GM23338 (cell line): ENCODE measurements around the gene GJD2. TPM values are rescaled to one million over a fixed set of nuclear protein-coding genes. Genes with fewer than 3 reads are reported as not detected.

Experiments used
- ATAC-seq: fragments of 200-7000 bp; cut with Tn5 transposase; 3 replicates; pipeline ENCODE4 v1.9.1; 2020
- DNase-seq: peaks from one replicate; pipeline ENCODE4 v3.0.0-alpha.2; 2015; ENCODE audit warnings: low spot score
- H2AFZ ChIP-seq: fragments of 200-600 bp; sonication (generic); 2 replicates; pipeline ENCODE4 v1.8.0; 2016; ENCODE audit warnings: antibody characterized with exemption, mild to moderate bottlenecking, moderate library complexity
- H3F3A ChIP-seq: fragments of 200-600 bp; sonication (generic); replicated peaks from 2 replicates; pipeline ENCODE4 v1.8.0; 2017; ENCODE audit warnings: antibody characterized with exemption, mixed run types, low read depth
- H3K27ac ChIP-seq: fragments of 200-600 bp; sonication (generic); 2 replicates; pipeline ENCODE4 v1.6.1; 2016; ENCODE audit warnings: low read depth
- H3K27me3 ChIP-seq: fragments of 200-600 bp; sonication (generic); 2 replicates; pipeline ENCODE4 v1.8.0; 2016; ENCODE audit warnings: mild to moderate bottlenecking, mixed run types, moderate library complexity; ENCODE audit not compliant: insufficient read depth
- H3K36me3 ChIP-seq: fragments of 200-600 bp; sonication (generic); 2 replicates; pipeline ENCODE4 v1.8.0; 2016; ENCODE audit warnings: mild to moderate bottlenecking; ENCODE audit not compliant: insufficient read depth
- H3K4me1 ChIP-seq: fragments of 200-600 bp; sonication (generic); 2 replicates; pipeline ENCODE4 v1.8.0; 2016; ENCODE audit warnings: mild to moderate bottlenecking, moderate library complexity; ENCODE audit not compliant: insufficient read depth
- H3K4me2 ChIP-seq: fragments of 200-600 bp; sonication (generic); 2 replicates; pipeline ENCODE4 v1.7.1; 2017; ENCODE audit warnings: mixed run types
- H3K4me3 ChIP-seq: fragments of 200-600 bp; sonication (generic); 2 replicates; pipeline ENCODE4 v1.6.1; 2016; ENCODE audit warnings: mixed run types
- H3K79me2 ChIP-seq: fragments of 200-600 bp; sonication (generic); replicated peaks from 2 replicates; pipeline ENCODE4 v1.8.0; 2017; ENCODE audit warnings: mild to moderate bottlenecking; ENCODE audit not compliant: insufficient read depth
- H3K9me2 ChIP-seq: fragments of 200-600 bp; sonication (generic); 2 replicates; pipeline ENCODE4 v1.8.0; 2017; ENCODE audit not compliant: insufficient read depth
- H4K20me1 ChIP-seq: fragments of 200-600 bp; sonication (generic); replicated peaks from 2 replicates; pipeline ENCODE4 v1.8.0; 2017; ENCODE audit warnings: mild to moderate bottlenecking; ENCODE audit not compliant: insufficient read depth
- H3K27ac Mint-ChIP-seq: 2 replicates; pipeline ENCODE4 v1.8.0; 2020; ENCODE audit warnings: inconsistent platforms, mild to moderate bottlenecking, moderate library complexity, mixed read lengths
- H3K27me3 Mint-ChIP-seq: 3 replicates; pipeline ENCODE4 v1.8.0; 2022; ENCODE audit warnings: low read depth, mild to moderate bottlenecking, moderate library complexity, mixed read lengths, inconsistent platforms; ENCODE audit not compliant: insufficient read depth, poor library complexity
- H3K36me3 Mint-ChIP-seq: 3 replicates; pipeline ENCODE4 v1.8.0; 2021; ENCODE audit warnings: low read depth, mild to moderate bottlenecking, inconsistent platforms, moderate library complexity, mixed read lengths
- H3K4me1 Mint-ChIP-seq: 3 replicates; pipeline ENCODE4 v1.8.0; 2020; ENCODE audit warnings: mild to moderate bottlenecking, inconsistent platforms, mixed read lengths
- H3K4me3 Mint-ChIP-seq: 3 replicates; pipeline ENCODE4 v1.8.0; 2021; ENCODE audit warnings: moderate library complexity, mild to moderate bottlenecking, inconsistent platforms, mixed read lengths
- H3K9me3 Mint-ChIP-seq: 3 replicates; pipeline ENCODE4 v1.8.0; 2020; ENCODE audit warnings: moderate library complexity, mild to moderate bottlenecking, inconsistent platforms, mixed read lengths
- CREB1 ChIP-seq: fragments of 250-450 bp; sonication (Bioruptor Pico); IDR thresholded peaks from 2 replicates; pipeline ENCODE4 v1.5.0; 2020; ENCODE audit warnings: low read depth, mild to moderate bottlenecking, moderate library complexity
- EZH2 ChIP-seq: fragments of 200-600 bp; sonication (generic); IDR thresholded peaks from one replicate; pipeline ENCODE4 v1.8.0; 2017; ENCODE audit warnings: antibody characterized with exemption, mild to moderate bottlenecking, low read depth; ENCODE audit not compliant: unreplicated experiment
- EZH2phosphoT487 ChIP-seq: fragments of 200-600 bp; sonication (generic); IDR thresholded peaks from one replicate; pipeline ENCODE4 v1.8.1; 2018; ENCODE audit warnings: antibody characterized with exemption; ENCODE audit not compliant: unreplicated experiment
- JUNB ChIP-seq: IDR thresholded peaks from one replicate; pipeline ENCODE4 v1.6.1; 2016; ENCODE audit warnings: antibody characterized with exemption; ENCODE audit not compliant: unreplicated experiment
- STAT1 ChIP-seq: IDR thresholded peaks from one replicate; pipeline ENCODE4 v1.6.1; 2016; ENCODE audit warnings: antibody characterized with exemption; ENCODE audit not compliant: unreplicated experiment
- ZNF114 ChIP-seq: fragments of 250-450 bp; sonication (Bioruptor Pico); IDR thresholded peaks from 2 replicates; pipeline ENCODE4 v1.5.0; 2020; ENCODE audit warnings: mild to moderate bottlenecking, moderate library complexity
- ZNF331 ChIP-seq: fragments of 250-450 bp; sonication (Bioruptor Pico); IDR thresholded peaks from 2 replicates; pipeline ENCODE4 v1.5.0; 2020; ENCODE audit warnings: low read depth, mild to moderate bottlenecking, moderate library complexity
- polyA plus RNA-seq: library from polyadenylated mRNA; unstranded; fragments of >200 nt; fragmentation: Nextera tagmentation; extraction: Ambion mirVana; gene quantifications from 2 replicates; pipeline ENCODE4 v1.2.1, GENCODE V29; 2016
- total RNA-seq: library from RNA; depleted of rRNA; stranded (reverse); fragments of >200 nt; shearing (Covaris generic); gene quantifications from 2 replicates; pipeline ENCODE4 v1.2.3, GENCODE V29; 2014
- TF ChIP-seq, protein P1 (sequence below): IDR thresholded peaks from one replicate; pipeline ENCODE4 v1.6.1; 2018; ENCODE audit warnings: antibody characterized with exemption; ENCODE audit not compliant: unreplicated experiment
- TF ChIP-seq, protein P2 (sequence below), 2 experiments: fragments of 200-600 bp in 1 of 2; sonication (generic) in 1 of 2; conservative IDR thresholded peaks; 2 replicates each; pipeline versions ENCODE4 v1.5.1 to v1.6.1; 2016 to 2017; ENCODE audit warnings: antibody characterized with exemption in 2 of 2, low read depth in 2 of 2, mild to moderate bottlenecking in 2 of 2, moderate library complexity in 1 of 2
- TF ChIP-seq, protein P3 (sequence below): IDR thresholded peaks from 2 replicates; pipeline ENCODE4 v1.6.1; 2016; ENCODE audit warnings: antibody characterized with exemption

GJD2 gene
- total and polyA plus RNA-seq, 2 experiments from 2014 or later, result 0.29 to 0.63 TPM

DNA sequence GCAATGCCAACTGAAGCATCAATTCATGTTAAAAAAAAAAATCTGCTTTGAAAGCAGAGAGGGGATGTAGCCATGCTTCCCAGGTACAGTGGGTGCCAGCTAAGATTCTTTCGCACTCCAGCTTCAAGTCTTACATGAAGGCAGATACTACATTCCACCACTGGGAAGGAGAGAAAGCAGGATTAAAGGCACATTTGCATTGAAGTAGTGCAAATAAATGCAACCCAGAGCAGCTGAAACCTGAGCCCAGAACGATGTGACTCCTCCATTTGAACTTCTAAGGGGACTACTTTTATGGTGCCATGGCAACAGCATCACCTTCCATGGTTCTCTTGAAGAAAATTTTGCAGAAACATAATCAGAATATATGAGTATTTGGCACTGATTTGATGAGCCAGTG is 19.1 kb upstream of the GJD2 start (continued):
- TF ChIP-seq, protein P1, sequence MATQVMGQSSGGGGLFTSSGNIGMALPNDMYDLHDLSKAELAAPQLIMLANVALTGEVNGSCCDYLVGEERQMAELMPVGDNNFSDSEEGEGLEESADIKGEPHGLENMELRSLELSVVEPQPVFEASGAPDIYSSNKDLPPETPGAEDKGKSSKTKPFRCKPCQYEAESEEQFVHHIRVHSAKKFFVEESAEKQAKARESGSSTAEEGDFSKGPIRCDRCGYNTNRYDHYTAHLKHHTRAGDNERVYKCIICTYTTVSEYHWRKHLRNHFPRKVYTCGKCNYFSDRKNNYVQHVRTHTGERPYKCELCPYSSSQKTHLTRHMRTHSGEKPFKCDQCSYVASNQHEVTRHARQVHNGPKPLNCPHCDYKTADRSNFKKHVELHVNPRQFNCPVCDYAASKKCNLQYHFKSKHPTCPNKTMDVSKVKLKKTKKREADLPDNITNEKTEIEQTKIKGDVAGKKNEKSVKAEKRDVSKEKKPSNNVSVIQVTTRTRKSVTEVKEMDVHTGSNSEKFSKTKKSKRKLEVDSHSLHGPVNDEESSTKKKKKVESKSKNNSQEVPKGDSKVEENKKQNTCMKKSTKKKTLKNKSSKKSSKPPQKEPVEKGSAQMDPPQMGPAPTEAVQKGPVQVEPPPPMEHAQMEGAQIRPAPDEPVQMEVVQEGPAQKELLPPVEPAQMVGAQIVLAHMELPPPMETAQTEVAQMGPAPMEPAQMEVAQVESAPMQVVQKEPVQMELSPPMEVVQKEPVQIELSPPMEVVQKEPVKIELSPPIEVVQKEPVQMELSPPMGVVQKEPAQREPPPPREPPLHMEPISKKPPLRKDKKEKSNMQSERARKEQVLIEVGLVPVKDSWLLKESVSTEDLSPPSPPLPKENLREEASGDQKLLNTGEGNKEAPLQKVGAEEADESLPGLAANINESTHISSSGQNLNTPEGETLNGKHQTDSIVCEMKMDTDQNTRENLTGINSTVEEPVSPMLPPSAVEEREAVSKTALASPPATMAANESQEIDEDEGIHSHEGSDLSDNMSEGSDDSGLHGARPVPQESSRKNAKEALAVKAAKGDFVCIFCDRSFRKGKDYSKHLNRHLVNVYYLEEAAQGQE, result no peak
- no peak for TF ChIP-seq ZNF114 (CRISPR knock-in tag)
- TF ChIP-seq EZH2, result no peak
- TF ChIP-seq, protein P2, sequence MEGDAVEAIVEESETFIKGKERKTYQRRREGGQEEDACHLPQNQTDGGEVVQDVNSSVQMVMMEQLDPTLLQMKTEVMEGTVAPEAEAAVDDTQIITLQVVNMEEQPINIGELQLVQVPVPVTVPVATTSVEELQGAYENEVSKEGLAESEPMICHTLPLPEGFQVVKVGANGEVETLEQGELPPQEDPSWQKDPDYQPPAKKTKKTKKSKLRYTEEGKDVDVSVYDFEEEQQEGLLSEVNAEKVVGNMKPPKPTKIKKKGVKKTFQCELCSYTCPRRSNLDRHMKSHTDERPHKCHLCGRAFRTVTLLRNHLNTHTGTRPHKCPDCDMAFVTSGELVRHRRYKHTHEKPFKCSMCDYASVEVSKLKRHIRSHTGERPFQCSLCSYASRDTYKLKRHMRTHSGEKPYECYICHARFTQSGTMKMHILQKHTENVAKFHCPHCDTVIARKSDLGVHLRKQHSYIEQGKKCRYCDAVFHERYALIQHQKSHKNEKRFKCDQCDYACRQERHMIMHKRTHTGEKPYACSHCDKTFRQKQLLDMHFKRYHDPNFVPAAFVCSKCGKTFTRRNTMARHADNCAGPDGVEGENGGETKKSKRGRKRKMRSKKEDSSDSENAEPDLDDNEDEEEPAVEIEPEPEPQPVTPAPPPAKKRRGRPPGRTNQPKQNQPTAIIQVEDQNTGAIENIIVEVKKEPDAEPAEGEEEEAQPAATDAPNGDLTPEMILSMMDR (conservative IDR thresholded peaks at IDR 0.05; ENCODE audit: low read depth in 2 of 2), result no peak
- TF ChIP-seq CREB1, result no peak
- TF ChIP-seq ZNF331 (CRISPR knock-in tag), result no peak
- TF ChIP-seq JUNB, result no peak

DNA sequence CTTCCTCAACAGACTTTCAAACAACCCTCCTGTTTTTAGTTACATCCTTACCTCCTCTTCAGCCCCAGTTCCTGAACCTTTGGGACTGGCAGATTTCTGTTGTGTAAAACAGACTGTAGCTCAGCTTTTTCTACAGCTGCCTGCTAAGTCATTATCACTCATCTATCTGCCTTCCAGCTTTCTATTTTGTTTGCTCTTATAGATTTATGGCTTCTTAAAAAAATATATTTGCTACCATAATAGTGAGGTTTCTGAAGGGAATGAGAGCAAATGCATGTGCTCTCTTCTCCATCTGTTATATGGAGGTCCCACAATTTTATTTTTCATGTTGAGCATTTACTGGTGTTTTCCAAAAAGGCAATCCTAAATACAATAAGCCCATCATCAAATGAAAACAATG is 18.2 kb upstream of the GJD2 start:
- Mint-ChIP-seq H3K4me1 (peaks cover 15% of the 10 kb centered on the region), H3K27me3 (no peaks in the 10 kb centered on the region), H3K9me3 (no peaks in the 10 kb centered on the region), H3K36me3 (no peaks in the 10 kb centered on the region), H3K27ac (no peak overlapping the region), H3K4me3 (no peak overlapping the region)
- Histone ChIP-seq H3K4me1 (peaks cover 7% of the 10 kb centered on the region; the same call in 1 of the 2 replicates), H3K79me2 (no peaks in the 10 kb centered on the region), H3K4me3 (no peak overlapping the region), H3F3A (no peaks in the 10 kb centered on the region), H3K4me2 (no peak overlapping the region), H2AFZ (no peak overlapping the region), H4K20me1 (no peaks in the 10 kb centered on the region), H3K27me3 (no peaks in the 10 kb centered on the region), H3K27ac (no peak overlapping the region), H3K9me2 (no peaks in the 10 kb centered on the region; the same call in 1 of the 2 replicates), H3K36me3 (no peaks in the 10 kb centered on the region)
- DNase-seq, result no peak
- ATAC-seq, result no peak
- TF ChIP-seq, protein P3, sequence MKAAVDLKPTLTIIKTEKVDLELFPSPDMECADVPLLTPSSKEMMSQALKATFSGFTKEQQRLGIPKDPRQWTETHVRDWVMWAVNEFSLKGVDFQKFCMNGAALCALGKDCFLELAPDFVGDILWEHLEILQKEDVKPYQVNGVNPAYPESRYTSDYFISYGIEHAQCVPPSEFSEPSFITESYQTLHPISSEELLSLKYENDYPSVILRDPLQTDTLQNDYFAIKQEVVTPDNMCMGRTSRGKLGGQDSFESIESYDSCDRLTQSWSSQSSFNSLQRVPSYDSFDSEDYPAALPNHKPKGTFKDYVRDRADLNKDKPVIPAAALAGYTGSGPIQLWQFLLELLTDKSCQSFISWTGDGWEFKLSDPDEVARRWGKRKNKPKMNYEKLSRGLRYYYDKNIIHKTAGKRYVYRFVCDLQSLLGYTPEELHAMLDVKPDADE, result no peak
- TF ChIP-seq, protein P1, result no peak
- TF ChIP-seq, protein P2 (conservative IDR thresholded peaks at IDR 0.05; ENCODE audit: low read depth in 2 of 2), result no peak
- TF ChIP-seq EZH2phosphoT487, result no peak
- no peak for TF ChIP-seq STAT1
- TF ChIP-seq EZH2, result no peak
- no peak for TF ChIP-seq ZNF331 (CRISPR knock-in tag)
